Suprapubic skin (tissue), 4 donors: Measurements from ENCODE around the gene SDHB. TPM values are rescaled to one million over a fixed set of nuclear protein-coding genes. Genes with fewer than 3 reads are reported as not detected.

ENCODE experiments used
- DNase-seq, 2 donors: peaks; one replicate each; pipeline ENCODE4 v3.0.0-alpha.2; 2019; ENCODE audit warnings: low spot score in 2 of 2
- H3K27ac ChIP-seq: fragments of 200-600 bp; sonication (generic); one replicate; pipeline ENCODE4 v1.5.1; 2019
- H3K27me3 ChIP-seq: fragments of 200-600 bp; sonication (generic); one replicate; pipeline ENCODE4 v1.5.1; 2019
- H3K36me3 ChIP-seq: fragments of 200-600 bp; sonication (generic); one replicate; pipeline ENCODE4 v1.5.1; 2019
- H3K4me1 ChIP-seq: fragments of 200-600 bp; sonication (generic); one replicate; pipeline ENCODE4 v1.5.1; 2019
- H3K4me3 ChIP-seq: fragments of 200-600 bp; sonication (generic); one replicate; pipeline ENCODE4 v1.5.1; 2019; ENCODE audit warnings: mild to moderate bottlenecking
- H3K9me3 ChIP-seq: fragments of 200-600 bp; sonication (generic); one replicate; pipeline ENCODE4 v1.5.1; 2019
- EP300 ChIP-seq: sonication (generic); formaldehyde crosslinking; IDR thresholded peaks from one replicate; pipeline ENCODE4 v1.6.1; 2017; ENCODE audit warnings: antibody characterized with exemption
- POLR2A ChIP-seq, 2 donors: fragments of 450-650 bp; IDR thresholded peaks; one replicate each; pipeline ENCODE4 v1.6.1; 2017; ENCODE audit warnings: antibody characterized with exemption in 2 of 2, mild to moderate bottlenecking in 2 of 2, moderate library complexity in 2 of 2
- POLR2AphosphoS5 ChIP-seq, 3 donors: sonication (generic); formaldehyde crosslinking; IDR thresholded peaks; one replicate each; pipeline ENCODE4 v1.6.1; 2017; ENCODE audit warnings: antibody characterized with exemption in 3 of 3
- WGBS: methylation state at CpG from one replicate; pipeline ENCODE4 v1.1.5; 2018; 5-methylcytosine and 5-hydroxymethylcytosine counted together
- total RNA-seq, 4 donors: library from RNA; depleted of rRNA; stranded (reverse); fragments of >200 nt; gene quantifications; one replicate each; pipeline ENCODE4 v1.1.0, GENCODE V29; 2016
- TF ChIP-seq, protein P1 (sequence below), 2 donors: fragments of 200-600 bp in 1 of 2; fragments of 450-650 bp in 1 of 2; sonication (generic) in 1 of 2; IDR thresholded peaks; one replicate each; pipeline ENCODE4 v1.5.1; 2016 to 2019; ENCODE audit warnings: antibody characterized with exemption in 2 of 2, mild to moderate bottlenecking in 1 of 2, moderate library complexity in 1 of 2

Gene SDHB
- total RNA-seq, 4 donors from 2014 or later: 69.0 to 98.3 (median 90.5) TPM

DNA sequence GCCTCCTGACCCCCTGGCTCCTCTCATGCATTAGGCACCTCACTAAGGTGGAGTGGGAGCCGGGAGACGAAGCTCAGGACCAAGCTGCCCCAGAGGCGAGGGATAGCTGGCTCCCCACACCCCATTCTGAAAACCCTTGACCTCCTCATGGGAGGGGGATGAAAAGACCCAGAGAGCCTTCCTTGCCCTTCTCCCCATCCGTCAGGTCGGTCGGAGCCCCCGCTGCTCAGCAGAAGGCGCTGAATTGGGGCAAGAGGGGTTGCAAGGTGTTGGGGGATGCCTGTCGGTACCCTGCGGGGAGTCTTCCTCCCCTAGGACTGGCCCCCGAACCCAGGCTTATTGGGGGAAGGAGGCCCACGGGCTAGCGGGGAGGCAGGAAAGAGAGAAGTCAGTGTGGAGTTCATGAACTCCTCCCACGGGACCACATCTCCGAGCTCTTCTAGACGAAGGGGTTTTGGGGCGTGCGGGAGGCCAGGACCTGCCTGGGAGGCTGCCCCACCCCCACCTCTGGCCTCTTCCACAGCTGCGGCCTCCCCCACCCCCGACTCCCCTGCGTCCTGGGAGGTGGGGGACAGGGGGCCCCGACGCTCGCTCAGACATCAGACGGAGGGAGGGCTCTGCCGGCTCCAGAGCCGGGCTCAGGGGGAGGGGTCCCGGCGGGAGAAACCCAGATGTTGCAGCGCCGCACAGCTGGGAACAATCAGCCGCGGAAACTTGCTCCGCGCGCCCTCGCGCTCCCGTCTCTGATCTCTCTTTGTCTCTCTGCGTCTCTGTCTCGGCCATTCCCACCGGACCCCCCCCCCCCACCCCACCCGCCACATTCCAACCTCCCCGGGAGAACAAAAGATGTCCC lies 74.1 kb downstream of the SDHB start:
- H3K27ac ChIP-seq: peak overlapping the region; percentile 85
- H3K27me3 ChIP-seq: no peaks in the 10 kb centered on the region
- H3K36me3 ChIP-seq: no peaks in the 10 kb centered on the region
- 15% methylated on average over 24 of the region's 44 CpGs for WGBS
- DNase-seq: no peak
- TF ChIP-seq POLR2AphosphoS5 (IDR thresholded peaks at IDR 0.05) (no peak), EP300 (no peak), POLR2A (IDR thresholded peaks at IDR 0.05) (no peak)
- TF ChIP-seq, protein P1, sequence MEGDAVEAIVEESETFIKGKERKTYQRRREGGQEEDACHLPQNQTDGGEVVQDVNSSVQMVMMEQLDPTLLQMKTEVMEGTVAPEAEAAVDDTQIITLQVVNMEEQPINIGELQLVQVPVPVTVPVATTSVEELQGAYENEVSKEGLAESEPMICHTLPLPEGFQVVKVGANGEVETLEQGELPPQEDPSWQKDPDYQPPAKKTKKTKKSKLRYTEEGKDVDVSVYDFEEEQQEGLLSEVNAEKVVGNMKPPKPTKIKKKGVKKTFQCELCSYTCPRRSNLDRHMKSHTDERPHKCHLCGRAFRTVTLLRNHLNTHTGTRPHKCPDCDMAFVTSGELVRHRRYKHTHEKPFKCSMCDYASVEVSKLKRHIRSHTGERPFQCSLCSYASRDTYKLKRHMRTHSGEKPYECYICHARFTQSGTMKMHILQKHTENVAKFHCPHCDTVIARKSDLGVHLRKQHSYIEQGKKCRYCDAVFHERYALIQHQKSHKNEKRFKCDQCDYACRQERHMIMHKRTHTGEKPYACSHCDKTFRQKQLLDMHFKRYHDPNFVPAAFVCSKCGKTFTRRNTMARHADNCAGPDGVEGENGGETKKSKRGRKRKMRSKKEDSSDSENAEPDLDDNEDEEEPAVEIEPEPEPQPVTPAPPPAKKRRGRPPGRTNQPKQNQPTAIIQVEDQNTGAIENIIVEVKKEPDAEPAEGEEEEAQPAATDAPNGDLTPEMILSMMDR (IDR thresholded peaks at IDR 0.05): no peak
- no peaks in the 10 kb centered on the region for H3K9me3 ChIP-seq
- H3K4me3 ChIP-seq: peak overlapping the region; percentile 55
- peaks cover 68% of the 10 kb centered on the region for H3K4me1 ChIP-seq

DNA sequence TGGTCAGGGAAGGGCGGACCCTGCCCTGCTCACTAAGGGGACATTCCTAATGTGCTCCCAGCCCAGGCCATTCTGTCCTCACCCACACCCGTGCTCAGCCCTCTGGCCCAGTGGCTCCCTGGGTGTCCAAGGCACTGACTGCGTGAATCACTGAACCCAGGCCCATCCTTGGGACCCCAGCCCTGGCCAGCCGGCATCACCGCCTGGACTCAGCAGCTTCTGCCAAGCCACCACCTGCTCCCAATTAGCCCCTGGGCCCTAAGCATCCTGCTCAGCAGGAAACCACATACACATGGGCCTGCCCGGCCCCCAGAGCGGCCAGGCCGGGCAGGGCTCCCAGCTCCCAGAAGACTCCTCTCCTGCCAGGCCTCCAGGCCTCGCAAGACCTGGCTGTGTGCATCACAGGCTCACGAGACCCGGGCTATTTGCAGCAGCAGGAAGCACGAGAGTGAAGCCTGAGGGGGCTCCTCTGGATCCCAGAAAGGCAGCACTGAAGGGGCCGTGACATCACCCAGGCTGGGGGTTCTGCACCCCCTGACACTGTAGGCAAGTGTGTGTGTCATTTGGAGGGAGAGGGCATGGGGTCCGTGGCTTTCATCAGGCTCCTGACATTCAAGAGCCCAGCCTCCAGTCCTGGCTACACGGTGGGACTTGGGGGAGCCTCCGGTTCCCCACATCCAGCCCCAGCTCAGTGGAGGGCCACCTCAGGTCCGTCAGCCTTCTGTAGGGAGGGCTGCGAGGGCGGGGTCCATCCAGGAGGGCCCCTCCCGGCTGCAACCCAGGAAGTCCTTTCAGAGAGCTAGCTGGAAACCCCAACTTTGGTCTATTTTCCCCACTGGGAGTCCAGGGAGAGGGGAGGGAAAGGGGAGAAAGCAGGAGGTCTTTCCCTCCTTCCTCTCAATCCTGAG lies 75.0 kb downstream of the SDHB start:
- Histone ChIP-seq H3K27ac (peak overlapping the region; percentile 85), H3K4me1 (peaks cover 59% of the 10 kb centered on the region), H3K36me3 (no peaks in the 10 kb centered on the region), H3K4me3 (peak overlapping the region; percentile 55), H3K9me3 (no peaks in the 10 kb centered on the region), H3K27me3 (no peaks in the 10 kb centered on the region)
- TF ChIP-seq POLR2AphosphoS5 (IDR thresholded peaks at IDR 0.05): no peak
- TF ChIP-seq POLR2A (IDR thresholded peaks at IDR 0.05): peak in 1 of 2 donors; percentile 21
- DNase-seq: peak in 1 of 2 donors; percentile 84
- WGBS: 47% methylated on average over 3 of the region's 20 CpGs

DNA sequence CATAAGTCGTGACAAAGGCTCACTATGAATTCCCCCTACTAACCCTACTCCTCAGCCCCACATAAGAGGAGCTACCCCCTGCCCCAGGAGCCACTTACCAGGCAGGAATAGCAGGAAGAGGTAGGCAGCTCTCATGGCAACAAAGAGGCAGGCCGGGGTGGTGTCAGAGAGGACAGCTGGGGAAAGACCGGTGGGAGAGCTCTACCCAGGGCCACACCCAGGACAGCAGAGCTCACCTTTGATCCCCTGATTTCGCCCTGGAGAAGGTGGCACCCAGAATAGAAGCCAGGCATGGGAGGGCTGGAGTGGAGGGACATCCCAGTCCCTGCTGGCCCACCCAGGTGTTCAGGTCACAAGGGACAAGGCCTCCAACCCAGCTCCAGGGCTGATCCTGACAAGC lies 75.7 kb downstream of the SDHB start:
- peak overlapping the region; percentile 85 for H3K27ac ChIP-seq
- H3K9me3 ChIP-seq: no peaks in the 10 kb centered on the region
- 78% methylated on average over 4 of the region's 4 CpGs for WGBS
- H3K27me3 ChIP-seq: no peaks in the 10 kb centered on the region
- TF ChIP-seq EP300: no peak
- no peak for TF ChIP-seq POLR2A (IDR thresholded peaks at IDR 0.05)
- TF ChIP-seq, protein P1 (IDR thresholded peaks at IDR 0.05): no peak
- no peak for TF ChIP-seq POLR2AphosphoS5 (IDR thresholded peaks at IDR 0.05)
- no peaks in the 10 kb centered on the region for H3K36me3 ChIP-seq
- DNase-seq: no peak
- no peak overlapping the region for H3K4me3 ChIP-seq
- peaks cover 56% of the 10 kb centered on the region for H3K4me1 ChIP-seq

DNA sequence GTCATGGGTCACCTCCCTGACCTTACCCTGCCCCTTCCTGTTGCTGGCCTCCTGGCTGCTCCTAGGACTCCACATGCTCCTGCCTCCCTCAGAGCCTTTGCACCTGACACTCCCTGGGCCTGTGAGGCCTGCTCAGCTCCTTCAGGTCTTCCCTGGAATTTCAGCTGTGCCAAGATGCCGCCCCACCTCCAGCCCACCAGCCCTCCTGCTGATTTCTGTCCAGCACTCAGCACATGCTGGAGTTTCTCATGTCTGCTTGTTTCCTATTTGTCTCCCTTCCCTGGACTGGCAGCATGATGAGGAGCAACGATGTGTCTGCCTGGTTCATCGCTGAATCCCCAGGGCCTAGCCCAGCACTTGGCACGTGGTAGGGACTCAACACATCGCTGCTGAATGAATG lies 76.5 kb downstream of the SDHB start:
- Histone ChIP-seq H3K27ac (peak overlapping the region; percentile 85), H3K36me3 (no peaks in the 10 kb centered on the region), H3K4me3 (no peak overlapping the region), H3K27me3 (no peaks in the 10 kb centered on the region), H3K9me3 (no peaks in the 10 kb centered on the region), H3K4me1 (peaks cover 56% of the 10 kb centered on the region)
- no peak for DNase-seq
- WGBS: 80% methylated on average over 5 of the region's 5 CpGs
- TF ChIP-seq POLR2A (IDR thresholded peaks at IDR 0.05) (no peak), POLR2AphosphoS5 (IDR thresholded peaks at IDR 0.05) (no peak), EP300 (no peak)
- TF ChIP-seq, protein P1 (IDR thresholded peaks at IDR 0.05): no peak

DNA sequence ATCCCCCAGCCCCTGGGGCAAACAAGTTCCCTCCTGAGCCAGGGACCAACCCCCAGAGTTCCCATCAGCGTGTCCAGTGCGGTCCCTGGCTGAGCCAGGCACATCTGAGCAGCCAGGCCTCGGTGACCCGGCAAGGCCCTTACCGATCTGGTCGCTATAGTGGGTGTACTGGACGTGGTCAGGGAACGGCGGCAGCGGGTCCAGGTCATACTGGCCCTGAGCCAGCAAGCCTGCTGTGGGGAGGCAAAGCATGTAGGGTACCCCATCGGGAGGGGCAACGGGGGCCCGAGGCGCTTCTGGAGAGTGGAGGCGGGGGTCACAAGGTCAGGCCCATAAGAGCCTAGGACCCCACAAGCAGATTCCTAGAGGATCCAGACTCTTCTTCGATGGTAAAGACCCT lies 76.9 kb downstream of the SDHB start:
- WGBS: 96% methylated on average over 14 of the region's 16 CpGs
- Histone ChIP-seq H3K27ac (no peak overlapping the region), H3K4me1 (peaks cover 56% of the 10 kb centered on the region), H3K9me3 (no peaks in the 10 kb centered on the region), H3K36me3 (no peaks in the 10 kb centered on the region), H3K4me3 (no peak overlapping the region), H3K27me3 (no peaks in the 10 kb centered on the region)
- DNase-seq: no peak
- TF ChIP-seq POLR2AphosphoS5 (IDR thresholded peaks at IDR 0.05): no peak
- TF ChIP-seq, protein P1 (IDR thresholded peaks at IDR 0.05): no peak
- TF ChIP-seq EP300: no peak
- TF ChIP-seq POLR2A (IDR thresholded peaks at IDR 0.05): no peak
